GM19328 (cell line): ENCODE results near the gene TTLL6.
"Not testable (repeated sequence)": the region's sequence is repeated elsewhere in the genome, so short reads cannot be mapped to it uniquely, and the experiment has no call there.

ENCODE experiments used
- ATAC-seq: cut with Tn5 transposase; IDR thresholded peaks from one replicate; pipeline ENCODE4 v1.9.1; 2021; ENCODE audit warnings: mild to moderate bottlenecking, moderate library complexity; ENCODE audit not compliant: unreplicated experiment

Gene TTLL6

DNA sequence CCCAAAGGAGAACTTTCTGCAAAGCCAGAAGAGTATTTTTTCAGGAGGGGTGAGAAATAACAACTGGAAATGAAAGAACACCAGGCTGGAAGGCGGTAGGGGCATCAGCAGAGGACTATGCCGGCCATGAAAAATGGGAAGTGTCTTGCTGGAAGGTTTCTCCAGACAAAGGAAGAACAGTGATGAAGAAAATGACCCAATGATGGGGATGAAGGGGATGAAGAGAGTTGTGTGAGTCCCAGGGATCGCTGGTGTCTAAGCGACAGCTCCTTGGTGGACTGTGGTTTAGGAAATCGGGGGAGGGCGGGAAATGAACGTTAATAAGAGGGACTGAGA, 623 bp downstream of the TTLL6 start:
- no peak for ATAC-seq

GRCh38 chr17:48815311-48815710, 1.7 kb downstream of the TTLL6 start:
- no peak for ATAC-seq

GRCh38 chr17:48814504-48814903, 2.5 kb downstream of the TTLL6 start:
- ATAC-seq: no peak

GRCh38 chr17:48812001-48812400, 5.0 kb downstream of the TTLL6 start:
- ATAC-seq: no peak

DNA sequence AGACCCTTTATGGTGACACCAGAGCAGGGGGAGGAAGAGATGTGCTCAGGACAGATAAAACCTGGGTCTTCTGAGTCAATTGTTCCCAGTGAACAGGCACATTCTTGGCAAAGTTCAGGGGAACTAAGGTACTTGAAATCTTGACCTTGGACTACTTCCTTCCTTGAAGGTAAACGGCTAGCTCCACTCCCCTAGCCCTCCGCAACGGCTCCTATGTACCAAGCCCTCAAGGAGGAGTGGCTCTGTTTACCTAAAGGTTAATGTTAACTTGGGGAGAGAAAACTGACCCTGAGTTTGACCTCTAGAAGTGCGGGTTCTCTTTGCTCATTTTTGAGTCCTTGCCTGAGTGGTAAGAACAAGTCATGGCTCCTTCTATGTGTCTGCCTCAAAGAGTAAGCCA, 7.8 kb downstream of the TTLL6 start:
- no peak for ATAC-seq

- no peak for ATAC-seq
These were observed 12.1 kb downstream of the TTLL6 start for GRCh38 chr17:48804936-48805411.

DNA sequence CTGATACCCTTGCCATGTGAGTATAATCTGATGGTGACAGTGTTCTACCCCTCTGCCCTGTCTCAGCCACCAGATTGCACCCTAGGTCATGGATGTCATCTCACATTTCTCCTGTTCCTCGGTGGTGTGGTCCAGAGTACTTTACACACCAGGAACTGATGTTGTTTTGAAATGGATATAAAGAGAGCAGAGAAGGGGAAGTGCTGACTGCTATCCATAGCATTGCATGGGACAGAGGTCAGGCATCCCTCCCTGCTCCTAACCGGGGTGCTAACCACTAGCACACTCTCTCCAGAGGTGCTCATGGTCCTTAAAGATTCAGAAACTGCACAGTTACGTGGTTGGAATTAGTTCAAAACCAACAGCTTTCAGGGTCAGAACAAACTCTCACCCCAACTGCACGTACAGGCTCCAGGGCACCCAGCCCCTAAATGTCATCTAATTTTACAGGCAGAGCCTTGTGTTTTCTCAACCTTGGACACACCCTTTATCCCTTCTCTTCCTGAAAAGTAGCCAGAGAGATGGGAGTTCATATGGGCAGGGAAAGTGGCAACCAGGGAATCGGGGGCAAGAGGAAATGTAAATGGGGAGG, 16.3 kb downstream of the TTLL6 start:
- ATAC-seq: no peak

GRCh38 chr17:48799069-48799723, 17.8 kb downstream of the TTLL6 start:
- no peak for ATAC-seq

GRCh38 chr17:48796163-48796522, 20.9 kb downstream of the TTLL6 start:
- not testable (repeated sequence) for ATAC-seq

DNA sequence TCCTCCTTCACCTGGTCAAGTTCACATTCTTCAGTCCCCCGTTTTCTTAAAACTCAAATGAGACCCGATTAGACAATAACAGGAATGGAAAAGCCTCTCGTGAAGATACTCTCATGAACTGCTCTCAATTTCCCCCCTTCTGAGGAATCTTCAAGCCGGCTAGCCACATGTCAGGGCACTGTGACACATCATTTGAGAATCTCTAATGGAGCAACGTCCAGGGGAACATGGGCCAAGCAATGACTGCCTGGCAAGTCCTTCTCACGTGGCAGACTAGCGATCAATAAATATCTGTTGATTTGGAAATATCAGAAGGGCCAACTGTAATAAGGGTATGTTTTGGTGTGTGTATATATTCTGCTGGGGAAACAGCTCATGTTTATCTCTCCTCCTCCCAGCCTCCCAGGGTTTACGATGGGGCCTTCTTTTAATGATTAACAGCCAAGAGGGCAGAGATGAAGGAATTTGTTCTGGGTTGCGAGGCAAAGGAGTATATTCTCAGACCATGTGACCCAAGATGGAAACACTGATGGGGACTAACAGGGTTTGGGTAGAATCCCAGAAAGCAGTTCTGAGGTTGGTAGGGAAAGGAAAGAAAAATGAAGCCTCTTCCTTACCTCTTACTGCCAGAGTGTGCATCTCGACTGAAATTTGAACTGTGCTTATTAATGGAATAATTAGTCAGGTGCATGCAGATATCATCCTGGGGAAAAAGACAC, 21.4 kb downstream of the TTLL6 start:
- no peak for ATAC-seq

GRCh38 chr17:48792033-48792798, 24.8 kb downstream of the TTLL6 start:
- ATAC-seq: no peak

DNA sequence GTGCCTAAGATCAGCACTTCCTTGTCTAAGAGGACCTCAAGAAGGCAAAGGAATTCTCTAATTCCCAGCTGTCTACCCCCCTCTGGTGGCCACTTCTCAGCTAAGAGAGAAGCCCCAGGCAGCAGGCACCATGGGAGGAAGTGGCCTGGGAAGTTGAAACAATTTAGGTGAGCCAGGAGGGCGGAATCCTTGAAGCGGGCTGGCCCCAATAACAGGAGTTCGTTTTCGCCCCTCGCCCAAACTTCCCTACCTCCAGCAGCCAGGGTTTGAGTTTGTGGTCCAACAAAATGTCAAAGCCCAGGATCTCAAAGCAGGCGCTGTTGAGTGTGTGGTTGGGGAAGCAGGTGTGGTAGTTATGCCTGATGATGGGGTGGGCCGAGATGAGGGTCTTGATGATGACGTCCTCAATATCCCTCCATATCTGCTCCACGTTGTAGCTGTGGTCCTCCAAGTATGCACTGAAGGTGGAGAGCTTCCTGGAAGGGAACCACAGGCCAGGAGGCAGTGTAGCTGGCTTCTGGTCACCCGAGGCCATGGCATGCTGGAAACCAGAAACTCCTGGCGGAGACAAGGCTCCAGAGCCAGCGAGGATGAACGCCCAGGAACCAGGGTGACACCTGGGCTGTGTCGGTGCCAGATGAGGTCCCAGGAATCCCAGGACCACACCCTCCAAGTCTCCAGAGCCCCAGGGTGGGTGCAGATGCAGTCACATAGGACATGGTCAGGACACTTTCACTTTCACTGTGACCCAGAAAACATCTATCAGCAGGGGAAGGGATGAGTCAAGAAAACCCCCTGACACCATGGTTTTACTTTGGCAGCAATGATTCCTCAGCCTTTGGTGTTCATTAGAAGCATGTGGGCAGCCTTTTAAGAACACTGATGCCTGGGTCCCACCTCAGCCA, 25.6 kb downstream of the TTLL6 start:
- ATAC-seq: no peak

DNA sequence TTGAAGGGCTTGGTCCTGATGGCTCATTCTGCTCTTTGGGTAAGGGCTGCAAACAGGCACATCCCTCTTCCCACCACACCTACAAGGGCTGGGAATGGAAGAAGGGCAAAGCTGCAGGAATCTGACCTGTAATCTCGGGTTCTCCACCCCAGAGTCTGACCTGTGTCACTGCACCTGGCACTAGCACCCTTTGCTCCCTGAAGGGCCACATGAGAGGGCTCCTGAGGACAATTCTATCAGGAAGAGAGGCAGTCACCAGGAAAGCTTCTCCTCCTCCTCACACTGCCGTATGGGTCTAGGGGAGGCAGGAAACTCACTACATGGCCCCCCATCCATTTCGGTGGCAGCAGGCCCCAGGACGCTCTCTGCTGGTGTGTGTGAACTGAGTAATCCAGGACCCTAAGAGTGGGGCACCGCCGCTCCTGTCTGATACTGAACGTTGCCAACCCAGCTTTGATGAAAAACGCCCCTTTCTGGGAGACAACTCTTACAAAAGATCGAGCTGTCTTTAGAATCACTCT, 26.4 kb downstream of the TTLL6 start:
- ATAC-seq: no peak

GRCh38 chr17:48787828-48788227, 29.2 kb downstream of the TTLL6 start:
- no peak for ATAC-seq

GRCh38 chr17:48779421-48779820, 37.6 kb downstream of the TTLL6 start:
- ATAC-seq: no peak

DNA sequence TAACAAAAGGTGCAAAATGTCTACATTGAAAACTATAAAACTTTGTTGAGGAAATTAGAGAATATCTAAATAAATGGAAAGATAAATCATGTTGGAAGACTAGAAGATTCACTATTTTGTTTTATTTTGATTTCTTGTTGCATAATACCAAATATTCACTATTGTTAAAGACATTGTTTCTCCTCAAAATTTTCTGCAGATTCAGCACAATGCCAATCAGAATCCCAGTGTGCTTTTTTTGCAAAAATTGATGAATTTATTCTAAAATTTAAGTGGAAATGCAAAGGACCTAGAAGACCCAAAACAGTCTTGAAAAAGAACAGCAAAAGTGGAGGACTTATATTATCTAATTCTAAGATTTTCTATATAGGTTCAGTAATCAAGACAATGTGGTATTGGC, 40.4 kb downstream of the TTLL6 start:
- ATAC-seq: no peak

- no peak for ATAC-seq
These were observed 43.8 kb downstream of the TTLL6 start for GRCh38 chr17:48773245-48773644.

- ATAC-seq: no peak
These were observed 46.1 kb downstream of the TTLL6 start for GRCh38 chr17:48770954-48771353.

- no peak for ATAC-seq
These were observed 47.9 kb downstream of the TTLL6 start for GRCh38 chr17:48769009-48769675.

DNA sequence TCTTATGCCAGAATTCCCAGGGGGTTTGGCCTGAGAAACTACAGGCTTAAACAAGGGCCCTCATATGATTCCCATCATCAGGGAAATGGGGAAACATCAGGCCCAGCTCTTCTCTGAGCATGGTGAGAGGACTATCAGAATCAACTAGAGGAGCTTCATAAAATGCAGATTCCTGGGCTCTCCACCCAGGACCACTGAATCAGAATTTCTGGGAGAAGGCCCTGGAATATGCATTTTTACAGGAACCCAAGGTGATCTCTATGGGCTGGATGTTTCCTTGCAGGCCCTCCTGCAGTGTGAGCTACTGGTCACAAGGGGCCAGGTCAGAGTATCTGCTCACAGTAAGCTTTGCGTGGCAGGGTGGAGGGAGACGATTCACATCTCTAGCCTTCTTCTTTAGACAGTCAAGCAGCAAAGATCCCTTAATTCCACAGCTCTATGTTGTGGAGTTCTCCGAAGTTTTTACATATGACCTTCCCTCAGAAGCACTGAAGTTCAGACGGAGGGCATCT, 49.7 kb downstream of the TTLL6 start:
- no peak for ATAC-seq
